Measurements from ENCODE around the gene DGKI. TPM values are rescaled to one million over a fixed set of nuclear protein-coding genes. Genes with fewer than 3 reads are reported as not detected.

DGKI gene
- total and polyA plus RNA-seq, 2 of the 4 experiments (the other 2 are of a cell fraction) = 3.9 to 15.8 TPM

DNA sequence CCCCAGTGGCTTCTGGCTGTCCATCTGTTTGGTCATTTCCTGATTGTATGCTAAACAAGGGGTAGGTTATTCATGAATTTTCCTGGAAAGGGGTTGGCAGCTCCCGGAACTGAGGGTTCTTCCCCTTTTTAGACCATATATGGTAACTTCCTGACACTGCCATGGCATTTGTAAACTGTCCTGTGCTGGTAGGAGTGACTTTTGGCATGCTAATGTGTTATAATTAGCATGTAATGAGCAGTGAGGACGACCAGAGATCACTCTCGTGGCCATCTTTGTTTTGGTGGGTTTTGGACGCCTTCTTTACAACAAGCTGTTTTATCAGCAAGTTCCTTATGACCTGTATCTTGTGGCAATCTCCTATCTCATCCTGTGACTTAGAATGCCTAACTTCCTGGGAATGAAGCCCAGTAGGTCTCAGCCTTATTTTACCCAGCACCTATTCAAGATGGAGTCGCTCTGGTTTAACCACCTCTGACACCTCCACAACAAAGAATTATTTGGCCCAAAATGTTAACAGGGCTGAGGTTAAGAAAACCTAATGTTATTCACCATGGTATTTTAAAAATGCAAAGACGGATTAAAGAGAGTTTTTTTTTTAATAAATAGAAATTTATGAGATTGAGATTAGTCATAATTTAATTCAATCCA is 500.9 kb downstream of the DGKI start:
- no peak overlapping the region for H4K91ac ChIP-seq (ENCODE audit: insufficient read depth, low read depth, low read length)
- no peak overlapping the region for H3K23ac ChIP-seq (ENCODE audit: low read depth, low read length)
- no TSS peak for BruUV-seq (replicated peaks)
- intact Hi-C loops (cut with micrococcal nuclease) = loop anchor here (10.0 kb wide), 1 partner anchor 341 kb away; no protein-coding TSS in a partner anchor
- H3K4me3 ChIP-seq (ENCODE audit: insufficient read depth, low read depth, low read length) = no peak overlapping the region
- no peak overlapping the region for H3K9ac ChIP-seq (ENCODE audit: low read depth, low read length)
- H3K27me3 ChIP-seq (ENCODE audit: control insufficient read depth, insufficient read depth, low read length) = no peaks in the 10 kb centered on the region
- in situ Hi-C loops (cut with MboI; ENCODE audit: low sequenced_read_pairs) = no loop called here
- H3K14ac ChIP-seq (replicated peaks; ENCODE audit: low read depth, low read length) = no peak overlapping the region
- H2AK5ac ChIP-seq (ENCODE audit: low read depth, low read length) = no peak overlapping the region
- H3K36me3 ChIP-seq (ENCODE audit: control insufficient read depth, insufficient read depth, low read length) = no peaks in the 10 kb centered on the region
- H3K9me1 ChIP-seq (ENCODE audit: insufficient read depth, low read length) = no peaks in the 10 kb centered on the region
- no peak overlapping the region for H4K5ac ChIP-seq (ENCODE audit: low read depth, low read length)
- no peak overlapping the region for H2BK120ac ChIP-seq (ENCODE audit: low read depth, low read length)
- no peak overlapping the region for H2BK20ac ChIP-seq (ENCODE audit: low read depth, low read length)
- H3K9me3 ChIP-seq (ENCODE audit: control insufficient read depth, insufficient read depth, low read length) = no peaks in the 10 kb centered on the region
- no peak overlapping the region for H3K4me2 ChIP-seq (ENCODE audit: low read depth, low read length)
- no peak overlapping the region for H4K8ac ChIP-seq (ENCODE audit: low read depth in 2 of 2, low read length in 2 of 2)
- no peak overlapping the region for H2AK9ac ChIP-seq (replicated peaks; ENCODE audit: low read depth, low read length, poor library complexity)
- H3K4ac ChIP-seq (ENCODE audit: low read depth, low read length) = no peak overlapping the region
- WGBS, 2 experiments (ENCODE audit: extremely low coverage in 2 of 2, insufficient read length in 1 of 2) = 100% methylated on average over 1 of the region's 6 CpGs; no CpG with 5 or more reads in 1 of the 2 experiments
- DNase-seq = no peak
- no peak for ATAC-seq (ENCODE audit: low read depth)
- H3K4me1 ChIP-seq (ENCODE audit: control insufficient read depth, insufficient read depth, low read length) = no peaks in the 10 kb centered on the region
- TF ChIP-seq CEBPB (IDR thresholded peaks at IDR 0.05; ENCODE audit: low read depth, low read length) (no peak), FOS (IDR thresholded peaks at IDR 0.05; ENCODE audit: low read depth, low read length) (no peak), MAZ (IDR thresholded peaks at IDR 0.05; ENCODE audit: borderline replicate concordance, low read depth, low read length) (no peak), MXI1 (IDR thresholded peaks at IDR 0.05; ENCODE audit: borderline replicate concordance, low read depth, low read length) (no peak), RFX5 (IDR thresholded peaks at IDR 0.05; ENCODE audit: low read depth, low read length) (no peak), SMC3 (IDR thresholded peaks at IDR 0.05; ENCODE audit: low read depth, low read length) (no peak), ELK1 (IDR thresholded peaks at IDR 0.05; ENCODE audit: borderline replicate concordance, low read depth, low read length) (no peak), MAFK (IDR thresholded peaks at IDR 0.05; ENCODE audit: low read depth, low read length) (no peak), BHLHE40 (IDR thresholded peaks at IDR 0.05; ENCODE audit: low read depth, low read length) (no peak), RAD21 (IDR thresholded peaks at IDR 0.05; ENCODE audit: low read length) (no peak), USF2 (IDR thresholded peaks at IDR 0.05; ENCODE audit: low read depth, low read length) (no peak), CHD1 (IDR thresholded peaks at IDR 0.05; ENCODE audit: low read depth, low read length) (no peak)
- TF ChIP-seq, protein P1, sequence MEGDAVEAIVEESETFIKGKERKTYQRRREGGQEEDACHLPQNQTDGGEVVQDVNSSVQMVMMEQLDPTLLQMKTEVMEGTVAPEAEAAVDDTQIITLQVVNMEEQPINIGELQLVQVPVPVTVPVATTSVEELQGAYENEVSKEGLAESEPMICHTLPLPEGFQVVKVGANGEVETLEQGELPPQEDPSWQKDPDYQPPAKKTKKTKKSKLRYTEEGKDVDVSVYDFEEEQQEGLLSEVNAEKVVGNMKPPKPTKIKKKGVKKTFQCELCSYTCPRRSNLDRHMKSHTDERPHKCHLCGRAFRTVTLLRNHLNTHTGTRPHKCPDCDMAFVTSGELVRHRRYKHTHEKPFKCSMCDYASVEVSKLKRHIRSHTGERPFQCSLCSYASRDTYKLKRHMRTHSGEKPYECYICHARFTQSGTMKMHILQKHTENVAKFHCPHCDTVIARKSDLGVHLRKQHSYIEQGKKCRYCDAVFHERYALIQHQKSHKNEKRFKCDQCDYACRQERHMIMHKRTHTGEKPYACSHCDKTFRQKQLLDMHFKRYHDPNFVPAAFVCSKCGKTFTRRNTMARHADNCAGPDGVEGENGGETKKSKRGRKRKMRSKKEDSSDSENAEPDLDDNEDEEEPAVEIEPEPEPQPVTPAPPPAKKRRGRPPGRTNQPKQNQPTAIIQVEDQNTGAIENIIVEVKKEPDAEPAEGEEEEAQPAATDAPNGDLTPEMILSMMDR (conservative IDR thresholded peaks at IDR 0.05; ENCODE audit: low read depth, low read length) = no peak
- H3K79me1 ChIP-seq (ENCODE audit: low read depth in 1 of 2, low read length in 2 of 2) = peaks cover 0 to 15% of the 10 kb centered on the region in 2 experiments; a peak in 2 of 4 replicates
- H2AFZ ChIP-seq (replicated peaks; ENCODE audit: low read length, poor library complexity) = no peak overlapping the region
- dilution Hi-C loops (cut with HindIII; ENCODE audit: low sequenced_read_pairs, unreplicated experiment) = no loop called here
- H2BK5ac ChIP-seq (ENCODE audit: low read depth, low read length, poor library complexity, severe bottlenecking) = no peak overlapping the region
- H3K27ac ChIP-seq (ENCODE audit: insufficient read depth, low read length) = no peak overlapping the region
- ChIA-PET POLR2A (ENCODE audit: unreplicated experiment) (no interaction called here), CTCF (interaction anchor here (1.3 kb wide), 1 partner anchor 17 kb away, joined by 3 read pairs; no protein-coding TSS in a partner anchor)
- H2BK15ac ChIP-seq (ENCODE audit: low read depth, low read length) = no peak overlapping the region
- no peak overlapping the region for H3K18ac ChIP-seq (ENCODE audit: low read depth, low read length)
- no peak overlapping the region for H3K56ac ChIP-seq (ENCODE audit: extremely low read depth, insufficient read depth, low read length)
- no peaks in the 10 kb centered on the region for H4K20me1 ChIP-seq (ENCODE audit: insufficient read depth, low read length)
